Stimulated activated memory B cell treated with anti-CD40 and anti-IgM and Interleukin-4, amounts not matched to agents 10 μg/mL and 1 μg/mL and 100 μg/mL, for 72 hours (primary cell): ENCODE measurements around the gene ERBB4.

ENCODE experiments used
- ATAC-seq: fragments of 150-1000 bp; cut with Tn5 transposase; 2 replicates; pipeline ENCODE4 v1.10.0; 2021
- H3K27ac Mint-ChIP-seq: one replicate; pipeline ENCODE4 v1.8.0; 2022; ENCODE audit warnings: mild to moderate bottlenecking, mixed read lengths
- H3K27me3 Mint-ChIP-seq: one replicate; pipeline ENCODE4 v1.8.0; 2022; ENCODE audit warnings: mixed read lengths
- H3K36me3 Mint-ChIP-seq: one replicate; pipeline ENCODE4 v1.8.0; 2022; ENCODE audit warnings: mixed read lengths
- H3K4me1 Mint-ChIP-seq: one replicate; pipeline ENCODE4 v1.8.0; 2022; ENCODE audit warnings: mixed read lengths
- H3K4me3 Mint-ChIP-seq: one replicate; pipeline ENCODE4 v1.8.0; 2022; ENCODE audit warnings: mild to moderate bottlenecking, moderate library complexity, mixed read lengths
- H3K9me3 Mint-ChIP-seq: one replicate; pipeline ENCODE4 v1.8.0; 2022; ENCODE audit warnings: mixed read lengths

Gene ERBB4

DNA sequence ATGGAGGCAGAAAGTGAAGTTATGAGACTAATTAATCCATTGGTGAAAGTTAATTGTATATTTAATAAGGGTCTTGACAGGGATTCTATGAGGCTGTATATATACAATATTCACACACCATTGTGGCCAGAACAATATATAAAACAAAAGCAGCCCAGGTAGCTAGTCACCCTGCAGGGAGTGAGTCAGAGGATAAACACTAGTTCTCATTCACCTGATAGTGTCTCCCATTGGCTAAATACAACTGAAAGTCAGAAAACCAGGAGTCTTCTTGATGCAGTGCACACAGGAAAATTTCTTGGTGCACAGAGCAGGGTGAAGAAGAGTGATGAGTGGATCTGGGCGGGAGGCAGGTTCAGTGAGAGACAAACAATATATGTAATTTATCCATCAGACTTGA lies 465.2 kb downstream of the ERBB4 start:
- H3K4me3 Mint-ChIP-seq, result no peak overlapping the region
- H3K36me3 Mint-ChIP-seq, result no peaks in the 10 kb centered on the region
- no peaks in the 10 kb centered on the region for H3K4me1 Mint-ChIP-seq
- no peaks in the 10 kb centered on the region for H3K27me3 Mint-ChIP-seq
- ATAC-seq, result no peak
- no peak overlapping the region for H3K27ac Mint-ChIP-seq
- no peaks in the 10 kb centered on the region for H3K9me3 Mint-ChIP-seq

DNA sequence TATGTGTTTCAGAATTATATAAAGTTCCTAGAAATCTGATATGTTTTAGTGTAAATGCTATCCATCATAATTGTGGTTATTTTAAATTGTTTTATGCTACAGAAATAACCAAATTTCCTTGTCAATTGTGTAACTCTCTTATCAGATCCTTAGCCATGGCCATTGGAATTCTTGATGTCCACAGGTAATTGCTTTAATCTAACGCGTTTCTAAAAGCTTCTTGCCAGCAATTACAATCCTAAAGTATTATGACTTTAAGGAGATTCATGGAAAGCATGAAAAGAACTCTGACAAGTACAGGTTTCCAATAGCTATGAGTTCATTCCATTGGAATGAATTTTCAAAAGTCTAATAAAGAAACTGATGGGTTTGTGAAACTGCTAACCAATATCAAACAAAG lies 472.1 kb downstream of the ERBB4 start:
- H3K9me3 Mint-ChIP-seq, result no peaks in the 10 kb centered on the region
- no peak overlapping the region for H3K4me3 Mint-ChIP-seq
- no peaks in the 10 kb centered on the region for H3K27me3 Mint-ChIP-seq
- no peaks in the 10 kb centered on the region for H3K36me3 Mint-ChIP-seq
- no peaks in the 10 kb centered on the region for H3K4me1 Mint-ChIP-seq
- H3K27ac Mint-ChIP-seq, result no peak overlapping the region
- ATAC-seq, result no peak

DNA sequence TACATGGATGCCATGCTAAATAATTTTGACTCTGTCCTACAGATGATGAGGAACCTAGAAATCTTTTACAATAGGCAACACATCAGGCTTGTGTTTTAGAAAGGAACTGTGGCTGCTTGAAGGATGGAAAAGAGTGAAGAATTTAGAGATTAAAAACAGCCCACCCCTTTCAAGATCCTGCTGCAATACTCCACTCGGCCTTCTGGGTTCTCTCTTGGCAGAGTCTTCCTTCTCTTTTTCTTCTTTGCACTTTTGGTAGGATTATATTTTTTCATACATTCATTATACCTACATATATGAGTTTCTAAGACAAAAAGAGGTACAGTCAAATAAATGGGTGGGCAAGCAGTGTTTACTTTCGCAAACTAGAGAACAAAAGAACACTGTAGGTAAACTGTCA lies 474.3 kb downstream of the ERBB4 start:
- H3K27me3 Mint-ChIP-seq, result no peaks in the 10 kb centered on the region
- no peaks in the 10 kb centered on the region for H3K36me3 Mint-ChIP-seq
- H3K4me1 Mint-ChIP-seq, result no peaks in the 10 kb centered on the region
- H3K27ac Mint-ChIP-seq, result no peak overlapping the region
- H3K9me3 Mint-ChIP-seq, result no peaks in the 10 kb centered on the region
- ATAC-seq, result no peak
- no peak overlapping the region for H3K4me3 Mint-ChIP-seq

DNA sequence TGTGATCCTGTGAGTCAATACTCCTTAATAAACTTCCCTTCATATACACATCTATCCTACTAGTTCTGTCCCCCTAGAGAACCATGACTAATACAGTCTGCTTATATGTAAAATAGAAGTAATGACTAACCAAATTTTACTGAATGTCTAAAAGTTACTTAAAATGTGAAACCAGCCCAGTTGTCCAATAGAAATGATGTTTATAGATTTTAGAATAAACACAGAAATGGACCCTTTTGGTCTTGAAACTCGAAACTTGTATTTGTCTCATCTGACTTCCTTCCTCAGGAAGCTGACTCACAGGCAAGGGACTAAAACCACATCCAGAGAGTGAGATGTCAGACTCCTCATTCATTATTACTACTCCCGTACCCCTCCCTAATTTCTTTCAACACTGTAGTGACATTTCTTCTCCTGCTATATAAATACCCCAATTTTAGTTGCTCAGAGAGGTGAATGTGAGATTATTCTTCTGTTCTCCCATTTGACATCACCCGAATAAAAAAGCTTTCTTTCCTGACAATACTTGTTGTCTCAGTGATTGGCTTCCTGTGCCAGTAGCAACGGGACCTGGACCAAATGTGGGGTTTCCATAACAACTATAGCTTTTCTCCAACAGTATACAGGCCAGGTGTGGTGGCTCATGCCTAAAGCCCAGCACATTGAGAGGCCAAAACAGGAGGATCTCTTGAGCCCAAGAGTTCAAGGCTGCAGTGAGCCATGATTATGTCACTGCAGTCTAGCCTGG lies 486.0 kb downstream of the ERBB4 start:
- Mint-ChIP-seq H3K27me3 (no peaks in the 10 kb centered on the region), H3K27ac (no peak overlapping the region), H3K36me3 (no peaks in the 10 kb centered on the region), H3K4me3 (no peak overlapping the region), H3K9me3 (peaks cover 15% of the 10 kb centered on the region), H3K4me1 (no peaks in the 10 kb centered on the region)
- no peak for ATAC-seq

DNA sequence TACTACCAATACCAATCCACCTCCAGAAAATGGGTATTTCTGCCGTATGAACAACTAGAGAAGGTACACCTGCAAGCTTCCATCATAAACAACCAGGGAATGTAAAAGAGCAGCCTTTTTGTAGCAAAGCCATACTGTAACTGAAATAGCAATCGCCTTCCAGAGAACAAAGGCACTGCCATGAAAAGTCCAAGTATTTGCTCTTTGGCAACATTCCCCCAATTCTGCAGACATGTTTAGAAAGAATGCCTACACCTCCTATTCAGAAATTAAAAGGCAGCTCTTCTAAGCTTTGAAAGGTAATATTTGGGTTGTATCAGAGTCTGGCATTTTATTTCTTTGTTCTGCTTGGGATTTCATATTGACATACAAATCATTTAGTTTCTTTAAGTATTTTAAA lies 487.7 kb downstream of the ERBB4 start:
- Mint-ChIP-seq H3K27me3 (no peaks in the 10 kb centered on the region), H3K27ac (no peak overlapping the region), H3K4me1 (no peaks in the 10 kb centered on the region), H3K4me3 (no peak overlapping the region), H3K9me3 (peaks cover 9% of the 10 kb centered on the region), H3K36me3 (no peaks in the 10 kb centered on the region)
- ATAC-seq, result no peak

DNA sequence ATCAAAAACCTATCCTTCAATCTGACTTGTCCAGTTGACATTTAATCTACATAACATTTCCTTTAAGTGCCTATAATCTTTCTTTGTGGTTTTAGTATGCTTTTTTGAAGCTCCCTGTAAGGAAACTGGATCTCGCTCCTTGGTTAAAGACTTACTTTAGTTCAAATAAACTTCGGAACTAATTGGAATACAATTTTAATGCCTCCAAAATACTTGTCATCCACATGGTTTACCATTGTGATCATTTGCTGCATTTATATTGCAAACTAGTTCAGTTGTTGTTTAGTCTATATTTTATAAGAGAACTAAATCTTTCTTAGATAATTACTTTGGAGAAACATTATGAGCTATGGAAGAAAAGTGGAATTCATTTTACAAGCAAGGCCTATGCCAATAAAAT lies 496.0 kb downstream of the ERBB4 start:
- Mint-ChIP-seq H3K36me3 (no peaks in the 10 kb centered on the region), H3K27ac (no peak overlapping the region), H3K4me1 (no peaks in the 10 kb centered on the region), H3K27me3 (no peaks in the 10 kb centered on the region), H3K9me3 (no peaks in the 10 kb centered on the region), H3K4me3 (no peak overlapping the region)
- ATAC-seq, result no peak

DNA sequence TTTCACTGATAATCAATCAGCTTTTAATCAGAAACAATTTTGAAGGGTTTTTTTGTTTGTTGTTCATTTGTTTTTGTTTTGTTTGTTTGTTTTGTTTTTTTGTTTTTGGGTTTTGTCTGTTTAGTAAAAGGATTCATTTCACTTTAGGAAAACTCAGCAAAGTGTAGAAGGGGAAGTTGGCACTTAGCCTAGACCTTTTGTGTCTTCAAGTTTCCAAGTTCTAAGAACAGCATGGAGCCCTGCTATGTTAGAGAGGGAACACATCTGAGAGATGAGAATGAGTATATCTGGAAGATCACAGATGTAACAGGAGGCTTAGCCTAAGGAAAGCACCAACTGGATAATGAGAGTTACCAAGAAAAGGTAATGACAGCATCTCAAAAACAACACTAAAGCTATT lies 501.5 kb downstream of the ERBB4 start:
- H3K27ac Mint-ChIP-seq, result no peak overlapping the region
- no peaks in the 10 kb centered on the region for H3K27me3 Mint-ChIP-seq
- H3K9me3 Mint-ChIP-seq, result no peaks in the 10 kb centered on the region
- no peaks in the 10 kb centered on the region for H3K36me3 Mint-ChIP-seq
- ATAC-seq, result no peak
- no peaks in the 10 kb centered on the region for H3K4me1 Mint-ChIP-seq
- H3K4me3 Mint-ChIP-seq, result no peak overlapping the region

DNA sequence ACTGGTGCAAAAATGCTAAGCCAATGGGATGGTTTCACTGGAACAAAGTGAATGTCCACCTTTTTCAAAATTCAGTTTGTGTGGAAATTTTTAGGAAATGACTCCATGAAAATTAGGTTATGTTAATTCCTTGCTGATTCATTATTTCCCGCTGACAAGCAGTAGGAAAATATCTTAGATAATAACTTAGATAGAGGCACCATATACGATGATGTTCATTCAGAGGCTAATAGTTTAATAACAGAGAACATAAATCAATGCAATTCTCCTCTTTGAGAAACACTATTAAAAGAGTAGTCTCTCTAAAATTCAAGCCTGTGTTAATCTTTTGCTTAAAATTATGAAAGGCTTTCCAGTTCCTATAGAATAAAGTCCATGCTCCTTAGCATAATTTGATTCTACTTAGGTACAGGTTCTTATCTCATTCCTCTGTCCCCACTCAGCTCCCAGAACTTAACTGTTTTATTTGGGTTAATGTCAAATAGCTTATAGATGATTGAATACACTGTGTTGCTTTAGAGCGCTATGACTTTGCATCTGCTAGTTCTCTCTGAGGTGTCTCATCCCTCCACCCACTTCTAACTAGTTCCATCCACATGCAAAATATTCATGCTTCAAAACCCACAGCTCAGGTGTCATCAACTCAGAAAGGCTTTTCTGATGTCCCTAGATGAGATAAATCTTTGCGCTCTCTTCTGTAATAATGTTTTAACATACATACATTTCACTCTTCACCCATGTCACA lies 503.6 kb downstream of the ERBB4 start:
- Mint-ChIP-seq H3K4me1 (no peaks in the 10 kb centered on the region), H3K36me3 (no peaks in the 10 kb centered on the region), H3K27me3 (no peaks in the 10 kb centered on the region), H3K9me3 (no peaks in the 10 kb centered on the region), H3K27ac (no peak overlapping the region), H3K4me3 (no peak overlapping the region)
- ATAC-seq, result no peak

DNA sequence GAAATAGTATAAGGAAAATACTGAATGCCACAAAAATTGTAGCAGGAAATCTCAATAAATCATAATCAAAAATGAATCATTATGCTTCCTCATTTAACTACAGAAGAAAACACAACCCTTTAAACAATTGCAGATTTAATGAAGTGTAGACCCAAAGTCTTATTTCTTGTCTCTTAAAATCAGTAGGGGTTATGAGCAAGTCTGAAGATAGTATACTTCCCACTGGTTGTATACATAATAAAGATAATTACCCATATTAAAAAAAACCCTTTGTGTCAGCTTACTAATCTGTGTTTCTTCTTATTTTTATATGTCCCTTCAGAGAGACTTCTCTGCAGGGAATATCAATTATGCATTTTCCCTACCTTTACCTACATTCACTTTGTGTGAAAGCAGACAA lies 504.7 kb downstream of the ERBB4 start:
- Mint-ChIP-seq H3K36me3 (no peaks in the 10 kb centered on the region), H3K27ac (no peak overlapping the region), H3K4me1 (no peaks in the 10 kb centered on the region), H3K9me3 (no peaks in the 10 kb centered on the region), H3K4me3 (no peak overlapping the region), H3K27me3 (no peaks in the 10 kb centered on the region)
- no peak for ATAC-seq

DNA sequence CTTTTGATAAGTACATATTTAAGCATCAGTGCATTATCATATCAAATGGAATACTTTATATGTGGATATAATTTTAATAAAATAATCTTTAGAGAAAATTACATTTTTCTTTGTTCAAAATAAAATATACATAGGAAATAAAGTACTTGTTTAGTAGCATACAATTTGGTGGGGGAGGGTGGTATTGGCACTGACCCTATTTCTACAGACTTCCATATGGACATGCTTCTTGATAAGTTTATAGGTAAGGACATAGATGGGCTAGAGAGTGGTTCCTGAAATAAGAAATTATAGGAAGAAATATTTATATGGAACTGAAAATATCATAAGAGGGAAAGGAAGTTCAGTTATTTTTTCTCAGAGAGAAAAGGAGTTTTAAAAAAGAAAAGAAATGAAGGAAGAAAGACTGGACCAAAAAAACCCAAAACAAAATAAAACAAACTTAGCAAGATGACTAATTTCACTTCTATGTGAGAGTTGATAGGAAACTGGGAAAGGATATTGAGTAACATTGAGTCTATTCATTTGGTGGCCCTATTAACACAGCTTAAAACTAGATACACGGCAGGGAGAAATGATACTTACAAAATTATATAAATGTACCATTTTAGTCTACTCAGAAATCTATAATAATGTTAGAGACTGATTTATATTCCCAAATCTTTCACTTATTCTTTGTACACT lies 505.9 kb downstream of the ERBB4 start:
- Mint-ChIP-seq H3K27ac (no peak overlapping the region), H3K27me3 (no peaks in the 10 kb centered on the region), H3K4me3 (no peak overlapping the region), H3K4me1 (no peaks in the 10 kb centered on the region), H3K9me3 (no peaks in the 10 kb centered on the region), H3K36me3 (no peaks in the 10 kb centered on the region)
- ATAC-seq, result no peak

DNA sequence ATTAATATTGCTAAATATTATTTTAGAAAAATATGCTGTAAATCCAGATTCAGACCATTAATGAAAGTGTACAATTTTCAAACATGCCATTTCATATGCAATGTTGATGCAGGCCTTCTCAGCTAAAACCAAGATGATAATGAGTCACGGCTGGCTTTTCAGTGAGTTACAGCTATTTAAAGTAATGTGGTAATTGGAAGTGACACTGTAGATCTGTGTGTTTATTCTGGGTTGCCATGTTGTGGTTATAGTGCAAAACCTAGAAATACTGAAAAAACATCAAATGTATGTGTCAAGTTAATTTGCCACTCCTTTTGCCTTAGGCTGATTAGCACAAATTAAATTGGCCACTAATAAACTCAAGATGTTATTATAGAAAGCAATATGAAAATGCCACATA lies 506.6 kb downstream of the ERBB4 start:
- no peak overlapping the region for H3K4me3 Mint-ChIP-seq
- no peaks in the 10 kb centered on the region for H3K4me1 Mint-ChIP-seq
- no peak for ATAC-seq
- H3K9me3 Mint-ChIP-seq, result no peaks in the 10 kb centered on the region
- H3K36me3 Mint-ChIP-seq, result no peaks in the 10 kb centered on the region
- H3K27ac Mint-ChIP-seq, result no peak overlapping the region
- no peaks in the 10 kb centered on the region for H3K27me3 Mint-ChIP-seq

DNA sequence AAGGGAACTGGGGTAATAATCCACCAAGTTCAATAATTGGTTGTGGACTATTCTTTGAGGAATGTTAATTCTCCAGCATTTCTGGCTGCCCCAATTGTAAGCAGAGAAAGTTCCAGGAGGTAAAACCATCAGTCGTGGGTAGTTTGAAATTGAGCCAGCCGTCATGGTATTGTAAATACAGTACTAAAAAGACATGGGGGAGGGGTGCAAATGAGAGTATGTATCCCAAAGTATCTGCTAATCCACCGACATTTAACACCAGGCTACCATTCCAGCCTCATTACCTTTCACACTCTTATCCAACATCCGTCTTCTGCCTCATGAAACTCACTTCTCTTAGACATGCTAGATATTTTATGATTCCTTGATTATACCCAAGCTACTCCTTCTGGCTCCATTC lies 507.9 kb downstream of the ERBB4 start:
- H3K27ac Mint-ChIP-seq, result no peak overlapping the region
- no peaks in the 10 kb centered on the region for H3K9me3 Mint-ChIP-seq
- ATAC-seq, result no peak
- H3K36me3 Mint-ChIP-seq, result no peaks in the 10 kb centered on the region
- no peaks in the 10 kb centered on the region for H3K4me1 Mint-ChIP-seq
- no peak overlapping the region for H3K4me3 Mint-ChIP-seq
- no peaks in the 10 kb centered on the region for H3K27me3 Mint-ChIP-seq

DNA sequence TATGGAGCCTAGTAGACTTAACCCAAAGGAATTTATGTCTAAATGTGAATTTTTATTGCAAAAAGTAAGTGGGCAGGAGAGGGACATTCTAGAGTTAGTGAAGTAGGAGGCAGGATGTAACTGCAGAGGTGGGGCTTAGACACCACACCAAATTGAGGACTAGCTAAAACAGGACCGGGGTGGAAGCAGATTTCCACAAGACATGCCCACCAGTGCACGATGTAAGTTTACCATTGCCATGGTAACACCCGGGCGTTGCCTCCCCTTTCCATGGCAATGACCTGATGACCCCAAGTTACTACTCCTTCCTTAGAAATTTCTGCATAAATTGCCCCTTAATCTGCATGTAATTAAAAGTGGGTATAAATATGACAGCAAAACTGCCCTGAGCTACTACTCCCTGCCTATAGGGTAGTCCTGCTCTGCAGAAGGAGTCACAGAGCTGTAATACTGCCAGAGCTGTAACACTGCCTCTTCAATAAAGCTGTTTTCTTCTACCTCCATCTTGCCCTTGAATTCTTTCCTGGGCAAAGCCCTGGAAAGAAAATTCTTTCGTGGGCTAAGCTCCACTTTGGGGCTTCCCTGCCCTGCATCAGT lies 509.7 kb downstream of the ERBB4 start:
- no peak overlapping the region for H3K27ac Mint-ChIP-seq
- H3K27me3 Mint-ChIP-seq, result no peaks in the 10 kb centered on the region
- no peak overlapping the region for H3K4me3 Mint-ChIP-seq
- no peaks in the 10 kb centered on the region for H3K4me1 Mint-ChIP-seq
- H3K9me3 Mint-ChIP-seq, result no peaks in the 10 kb centered on the region
- ATAC-seq, result no peak
- no peaks in the 10 kb centered on the region for H3K36me3 Mint-ChIP-seq

DNA sequence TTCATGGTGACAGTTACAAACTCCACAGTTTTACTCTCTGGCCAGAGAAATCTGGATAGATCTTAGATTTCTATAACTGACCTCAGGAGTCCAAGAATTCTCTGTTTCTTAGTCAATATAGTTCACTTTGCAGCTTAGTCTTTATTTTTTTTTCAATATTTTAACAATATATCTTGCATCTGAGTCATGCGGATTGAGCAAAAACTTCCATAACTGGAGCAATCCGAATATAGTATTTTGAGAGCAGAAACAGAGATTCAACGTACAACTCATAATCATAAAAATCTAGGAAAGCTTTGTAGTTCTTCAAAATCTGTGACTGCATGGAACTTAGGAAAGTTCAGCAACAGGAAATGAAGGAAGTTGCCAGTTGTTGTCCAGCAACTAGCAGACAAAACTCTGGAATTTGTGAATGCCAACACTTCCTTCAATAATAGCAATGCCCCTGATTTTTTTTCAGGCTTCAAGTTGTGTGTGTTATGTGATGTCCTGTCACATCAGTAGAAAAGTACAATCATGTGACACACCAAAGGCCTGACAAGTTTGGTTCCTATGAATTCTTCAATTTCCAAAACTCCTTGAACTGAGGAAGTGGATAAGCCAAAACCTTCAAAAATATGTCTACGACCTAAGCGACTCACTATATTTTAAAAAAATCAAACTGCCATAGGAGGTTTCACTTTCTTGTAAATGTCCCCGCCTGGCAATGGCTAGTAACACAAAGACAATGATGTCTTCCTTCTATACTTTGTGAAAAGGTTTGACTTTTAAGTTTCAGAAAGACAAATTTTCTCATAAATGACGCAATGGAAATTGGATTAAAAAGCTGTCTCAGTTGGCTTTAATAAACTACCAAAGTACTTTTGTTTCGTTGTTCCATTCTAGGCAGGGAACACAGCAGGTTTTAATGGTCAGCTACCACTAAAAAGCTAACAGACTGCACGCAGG lies 510.6 kb downstream of the ERBB4 start:
- no peak overlapping the region for H3K4me3 Mint-ChIP-seq

DNA sequence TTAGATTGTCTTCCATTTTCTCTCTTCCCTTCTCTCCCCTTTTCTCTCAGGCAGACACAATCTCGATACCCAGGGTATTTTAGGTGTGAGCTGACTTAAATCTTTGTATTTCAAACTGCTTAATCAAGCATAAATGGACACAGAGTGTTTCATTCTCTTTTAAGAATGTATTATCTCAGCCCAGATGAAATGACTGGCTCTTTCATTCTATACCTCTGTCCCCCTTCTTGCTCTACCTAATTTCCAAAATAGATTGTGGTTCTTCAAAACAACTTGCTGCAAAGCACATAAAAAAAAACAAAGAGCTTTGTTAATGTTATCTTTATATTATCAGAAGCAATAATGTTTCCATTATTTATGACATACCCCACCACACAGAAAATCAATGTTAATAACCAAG lies 514.6 kb downstream of the ERBB4 start:
- no peak for ATAC-seq
- no peak overlapping the region for H3K27ac Mint-ChIP-seq
- no peak overlapping the region for H3K4me3 Mint-ChIP-seq
- no peaks in the 10 kb centered on the region for H3K4me1 Mint-ChIP-seq
- H3K27me3 Mint-ChIP-seq, result no peaks in the 10 kb centered on the region
- H3K36me3 Mint-ChIP-seq, result no peaks in the 10 kb centered on the region
- no peaks in the 10 kb centered on the region for H3K9me3 Mint-ChIP-seq

More for the DNA sequence above, 510.6 kb downstream of the ERBB4 start:
- H3K4me1 Mint-ChIP-seq, result no peaks in the 10 kb centered on the region
- H3K9me3 Mint-ChIP-seq, result no peaks in the 10 kb centered on the region
- no peaks in the 10 kb centered on the region for H3K27me3 Mint-ChIP-seq
- H3K27ac Mint-ChIP-seq, result no peak overlapping the region
- H3K36me3 Mint-ChIP-seq, result no peaks in the 10 kb centered on the region
- no peak for ATAC-seq
